Muscle of back (tissue), 13 donors: Measurements from ENCODE around the gene ZMYND11. TPM values are rescaled to one million over a fixed set of nuclear protein-coding genes. Genes with fewer than 3 reads are reported as not detected.

ENCODE experiments used
- DNase-seq, 3 donors: peaks; one replicate each; pipeline versions ENCODE4 v3.0.0 to v3.0.0-alpha.2; 2013
- long read RNA-seq, 9 donors: transcript quantifications; one replicate each; lab custom pipeline, GENCODE V29; 2026
- polyA plus RNA-seq, 10 donors: library from polyadenylated mRNA; unstranded; fragments of 120-200 nt; gene quantifications; one replicate each; pipeline ENCODE4 v1.2.1, GENCODE V29; 2013; ENCODE audit not compliant: insufficient read length in 10 of 10

Gene ZMYND11
- 10 to 100 TPM; 51.5 to 76.9 (median 64.1) TPM for polyA plus RNA-seq
- long read RNA-seq, donor 1: 0 reads
- long read RNA-seq, donor 2, partial matches to known transcripts: 0 of 3 reads
- long read RNA-seq, donor 2, other reads (novel, unspliced or antisense): 0 of 3 reads
- long read RNA-seq, donor 3: 0 reads
- long read RNA-seq, donor 4, full-length matches to known transcripts: 5 of 17 reads
- long read RNA-seq, donor 4, partial matches to known transcripts: 12 of 17 reads
- long read RNA-seq, donor 4, other reads (novel, unspliced or antisense): 0 of 17 reads
- long read RNA-seq, donor 5, partial matches to known transcripts: 0 of 2 reads
- long read RNA-seq, donor 5, other reads (novel, unspliced or antisense): 0 of 2 reads
- long read RNA-seq, donor 6, partial matches to known transcripts: 5 of 7 reads
- long read RNA-seq, donor 6, other reads (novel, unspliced or antisense): 0 of 7 reads
- long read RNA-seq, donor 7, full-length matches to known transcripts: 2 of 10 reads
- long read RNA-seq, donor 7, partial matches to known transcripts: 8 of 10 reads
- long read RNA-seq, donor 7, other reads (novel, unspliced or antisense): 0 of 10 reads
- long read RNA-seq, donor 8, partial matches to known transcripts: 9 of 9 reads
- long read RNA-seq, donor 8, other reads (novel, unspliced or antisense): 0 of 9 reads
- long read RNA-seq, donor 9, partial matches to known transcripts: 0 of 1 reads
- long read RNA-seq, donor 9, other reads (novel, unspliced or antisense): 0 of 1 reads

DNA sequence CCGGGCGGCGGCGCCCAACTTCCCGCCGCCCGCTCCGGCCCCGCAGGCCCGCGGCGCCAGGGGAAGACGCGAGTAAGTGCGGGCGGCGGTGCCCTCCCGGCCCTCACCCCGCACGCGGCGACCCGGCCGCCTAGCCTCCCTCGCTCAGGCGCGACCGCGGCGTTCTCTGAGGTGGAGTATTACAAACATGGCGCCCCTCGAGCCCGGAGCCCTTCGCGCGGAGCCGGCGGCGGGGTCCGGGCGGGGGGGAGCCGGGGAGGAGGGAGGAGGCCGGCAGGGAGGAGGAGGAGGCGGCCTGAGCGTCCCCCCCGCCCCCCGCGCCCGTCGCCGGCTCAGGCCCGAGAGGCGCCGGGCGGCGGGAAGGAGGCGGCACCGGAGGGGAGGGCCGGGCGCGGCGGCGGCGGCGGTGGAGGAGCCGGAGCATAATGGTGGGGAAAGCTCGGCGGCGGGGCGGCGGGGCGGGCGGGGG lies at the start of gene ZMYND11:
TSS of gene ZMYND11 (plus strand) at position 324 of the 469 bp plus-strand sequence. CDS start 44,558 bp downstream, outside the sequence.
- peak; percentile 70 to 92 (median 85) for DNase-seq

DNA sequence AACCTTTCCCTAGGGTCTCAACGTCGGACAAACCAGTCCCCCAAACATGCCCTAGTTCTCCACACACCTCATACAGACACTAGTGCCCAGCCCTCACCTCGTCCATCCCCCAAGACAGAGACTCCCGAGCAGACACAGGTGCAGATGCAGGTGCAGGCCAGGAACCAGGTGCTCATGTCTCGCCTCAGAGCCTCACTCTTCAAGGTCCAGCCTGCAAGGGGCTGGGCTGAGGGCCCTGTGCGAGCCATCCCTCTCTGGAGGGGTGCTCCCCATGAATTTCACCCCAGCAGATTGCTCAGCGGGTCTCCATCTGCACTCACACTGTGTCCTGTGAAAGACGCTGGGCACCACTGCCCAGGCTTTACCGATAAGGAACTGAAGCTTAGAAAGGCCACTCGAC lies 49.2 kb upstream of the ZMYND11 start:
- no peak for DNase-seq

- no peak for DNase-seq
Measured at GRCh38 chr10:87177-88080, 47.8 kb upstream of the ZMYND11 start.

- DNase-seq: no peak
Measured at GRCh38 chr10:88253-88652, 47.0 kb upstream of the ZMYND11 start.

GRCh38 chr10:89248-89647 lies 46.0 kb upstream of the ZMYND11 start:
- no peak for DNase-seq

GRCh38 chr10:90161-90560 lies 45.1 kb upstream of the ZMYND11 start:
- DNase-seq: no peak

DNA sequence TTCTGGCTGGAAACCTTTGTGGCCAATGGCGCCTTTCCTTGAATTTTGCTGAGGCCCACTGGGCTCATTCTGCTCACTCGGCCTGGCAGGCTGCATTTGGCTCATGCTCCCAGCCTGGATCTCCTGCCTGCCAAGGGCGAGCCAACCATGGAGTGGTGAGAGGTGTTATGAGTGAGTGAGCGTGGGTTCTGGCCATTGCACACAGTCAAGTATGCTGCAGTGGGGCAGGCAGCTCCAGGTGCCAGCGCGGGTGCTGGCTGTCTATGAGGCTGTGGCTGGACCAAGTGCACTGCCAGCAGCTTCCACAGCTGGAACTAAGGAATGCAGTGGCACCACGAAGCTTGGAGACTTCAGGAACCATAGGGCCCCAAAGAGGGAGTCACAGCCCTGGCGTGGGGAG lies 43.9 kb upstream of the ZMYND11 start:
- no peak for DNase-seq

DNA sequence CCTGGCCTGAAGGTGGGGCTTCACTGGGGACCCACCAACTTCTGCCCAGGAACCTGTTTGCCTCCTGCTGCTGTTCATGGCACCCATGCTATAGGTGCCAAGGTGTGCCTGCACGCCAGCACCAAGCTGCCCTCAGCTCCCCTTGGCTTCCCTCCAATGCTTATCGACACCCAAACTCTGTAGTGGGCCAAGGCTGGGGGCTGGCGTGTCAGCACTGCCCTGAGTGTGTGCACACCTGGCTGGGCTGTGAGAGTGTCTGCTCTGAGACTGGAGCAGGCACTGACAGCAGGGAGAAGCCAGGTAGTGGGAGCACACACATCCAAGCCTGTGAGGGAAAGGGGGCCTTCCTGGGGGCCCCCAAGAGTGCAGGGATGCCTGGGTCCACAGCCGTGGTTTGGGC lies 43.1 kb upstream of the ZMYND11 start:
- DNase-seq: no peak

DNA sequence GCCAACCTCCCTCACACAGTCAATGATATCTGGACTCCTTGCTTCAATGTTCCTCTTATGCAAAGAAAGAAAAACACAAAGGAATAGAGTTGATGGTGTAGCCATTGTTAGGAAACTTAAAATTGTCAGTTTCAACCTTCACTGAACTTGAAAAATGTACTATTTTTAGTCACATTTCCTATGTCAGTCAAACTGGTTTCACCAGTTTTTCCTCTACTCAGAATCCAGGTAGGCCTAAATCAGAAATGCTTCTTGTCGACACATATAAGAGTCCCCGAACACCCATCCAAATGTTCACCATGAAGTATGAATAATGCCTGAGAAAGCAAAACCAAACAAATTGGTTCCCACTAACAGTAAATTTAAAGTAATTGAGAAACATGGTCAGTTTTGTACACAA lies 42.4 kb upstream of the ZMYND11 start:
- no peak for DNase-seq

DNA sequence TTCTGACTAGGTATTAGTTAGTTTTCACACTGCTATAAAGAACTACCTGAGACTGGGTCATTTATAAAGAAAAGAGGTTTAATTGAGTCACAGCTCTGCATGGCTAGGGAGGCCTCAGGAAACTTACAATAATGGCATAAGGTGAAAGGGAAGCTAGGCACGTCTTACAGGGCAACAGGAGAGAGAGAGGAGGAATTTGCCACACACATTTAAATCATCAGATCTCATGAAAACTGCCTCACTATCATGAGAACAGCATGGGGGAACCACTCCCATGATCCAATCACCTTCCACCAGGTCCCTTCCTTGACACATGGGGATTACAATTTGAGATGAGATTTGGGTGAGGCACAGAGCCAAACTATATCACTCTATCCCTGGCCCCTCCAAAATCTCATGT lies 40.6 kb upstream of the ZMYND11 start:
- no peak for DNase-seq

- no peak for DNase-seq
Measured at GRCh38 chr10:95356-96115, 39.7 kb upstream of the ZMYND11 start.

GRCh38 chr10:96466-96865 lies 38.8 kb upstream of the ZMYND11 start:
- no peak for DNase-seq

GRCh38 chr10:104416-104815 lies 30.8 kb upstream of the ZMYND11 start:
- DNase-seq: no peak

DNA sequence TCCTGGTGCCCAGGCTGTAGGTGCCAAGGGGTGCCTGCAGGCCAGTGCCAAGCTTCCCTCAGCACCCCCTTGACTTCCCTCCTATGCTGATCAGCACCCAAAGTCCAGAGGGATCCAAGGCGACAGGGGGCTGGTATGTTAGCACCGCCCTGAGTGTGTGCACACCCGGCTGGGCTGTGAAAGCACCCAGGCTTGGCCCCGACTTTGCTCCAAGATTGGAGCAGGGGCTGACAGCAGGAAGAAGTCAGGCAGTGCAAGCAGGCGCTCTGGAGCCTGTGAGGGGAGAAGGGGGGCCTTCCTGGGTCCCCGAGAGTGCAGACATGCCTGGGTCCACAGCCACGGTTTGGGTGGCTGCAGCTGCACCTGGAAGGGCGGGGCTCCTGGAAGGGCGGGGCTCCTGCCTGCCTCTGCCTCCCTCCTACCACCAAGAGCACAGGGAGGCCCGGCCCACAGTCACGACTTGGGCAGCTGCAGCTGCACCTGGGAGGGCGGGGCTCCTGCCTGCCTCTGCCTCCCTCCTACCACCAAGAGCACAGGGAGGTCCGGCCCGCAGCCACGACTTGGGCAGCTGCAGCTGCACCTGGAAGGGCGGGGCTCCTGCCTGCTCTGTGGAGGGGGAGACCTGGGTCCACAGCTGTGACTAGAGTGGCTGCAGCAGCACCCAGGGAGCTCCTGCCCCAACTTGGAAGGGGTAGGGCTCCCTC lies 30.2 kb upstream of the ZMYND11 start:
- DNase-seq: no peak

- no peak for DNase-seq
Measured at GRCh38 chr10:105806-106205, 29.4 kb upstream of the ZMYND11 start.

GRCh38 chr10:106740-107139 lies 28.5 kb upstream of the ZMYND11 start:
- no peak for DNase-seq

- no peak for DNase-seq
Measured at GRCh38 chr10:112246-112645, 23.0 kb upstream of the ZMYND11 start.

DNA sequence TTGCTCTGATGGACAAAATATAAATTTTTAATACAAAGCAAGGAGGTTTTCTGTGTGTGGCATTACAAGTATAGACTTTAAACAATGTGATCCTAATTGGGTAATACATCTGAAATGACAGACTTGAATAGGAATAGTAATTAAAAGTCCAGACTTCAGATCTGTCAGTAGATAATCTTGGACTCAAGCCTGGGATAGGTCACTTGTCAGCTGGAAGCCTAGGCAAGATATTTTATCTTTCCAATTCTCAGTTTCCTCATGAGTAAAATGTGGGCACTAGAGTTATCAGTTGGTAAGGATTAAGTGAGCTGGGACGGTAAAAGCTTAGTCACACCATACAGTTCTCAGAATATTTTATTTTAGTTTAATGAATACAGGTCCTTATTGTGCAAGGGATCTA lies 10.4 kb upstream of the ZMYND11 start:
- DNase-seq: no peak

GRCh38 chr10:127612-128432 lies 7.4 kb upstream of the ZMYND11 start:
- DNase-seq: peak in 1 of 3 donors; percentile 36

DNA sequence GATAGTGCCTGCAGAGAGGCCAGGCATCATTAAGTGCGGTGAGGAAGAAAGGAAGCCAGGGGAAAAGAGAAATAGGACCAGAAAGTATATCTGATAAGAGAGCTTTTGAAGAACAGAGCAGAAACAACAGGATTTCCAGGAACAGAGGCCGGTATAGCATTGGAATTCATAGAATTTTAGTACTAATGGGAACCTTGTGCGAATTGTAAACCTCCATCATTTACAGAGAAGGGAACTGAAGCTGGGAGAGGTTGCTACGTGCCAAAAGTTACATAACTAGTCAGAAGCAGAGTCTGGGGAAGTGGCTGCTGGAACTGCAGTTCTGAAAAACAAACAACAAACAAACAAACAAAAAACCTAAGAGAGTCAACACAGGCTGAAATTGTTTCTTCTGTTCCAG lies 5.4 kb upstream of the ZMYND11 start:
- DNase-seq: peak in 1 of 3 donors; percentile 22
